Measurements from ENCODE around the gene TMC2.
"Not testable (repeated sequence)": the region's sequence is repeated elsewhere in the genome, so short reads cannot be mapped to it uniquely, and the experiment has no call there.

TMC2 gene

GRCh38 chr20:2663887-2664719, 127.7 kb downstream of the TMC2 start, which contains the start of gene IDH3B:
TSS of gene IDH3B (minus strand) at chr20:2664216. CDS start at chr20:2664188, 28 bp downstream.
- peak; percentile 92 for DNase-seq

- DNase-seq: no peak
Measured at GRCh38 chr20:2671977-2672376, 135.6 kb downstream of the TMC2 start.

GRCh38 chr20:2672446-2672845, 136.1 kb downstream of the TMC2 start:
- no peak for DNase-seq

- DNase-seq: no peak
Measured at GRCh38 chr20:2673453-2673852, 137.1 kb downstream of the TMC2 start.

GRCh38 chr20:2680046-2680445, 143.7 kb downstream of the TMC2 start:
- DNase-seq: no peak

- DNase-seq: not testable (repeated sequence)
Measured at GRCh38 chr20:2682040-2682439, 145.7 kb downstream of the TMC2 start.

- DNase-seq: not testable (repeated sequence)
Measured at GRCh38 chr20:2684817-2685216, 148.4 kb downstream of the TMC2 start.

- no peak for DNase-seq
Measured at GRCh38 chr20:2687514-2687913, 151.1 kb downstream of the TMC2 start.

- peak; percentile 47 for DNase-seq
Measured at GRCh38 chr20:2688041-2688591, 151.7 kb downstream of the TMC2 start.

GRCh38 chr20:2690213-2690612, 153.8 kb downstream of the TMC2 start:
- no peak for DNase-seq

GRCh38 chr20:2690718-2691117, 154.3 kb downstream of the TMC2 start:
- DNase-seq: no peak

GRCh38 chr20:2691127-2691526, 154.8 kb downstream of the TMC2 start:
- DNase-seq: no peak
